NCI-H2081 (cell line): ENCODE measurements around the gene FAM168A.
"Not testable (repeated sequence)": the region's sequence is repeated elsewhere in the genome, so short reads cannot be mapped to it uniquely, and the experiment has no call there.

ENCODE experiments used
- DNase-seq, 2 experiments: peaks; one replicate each; lab custom pipeline; 2025; lab: John Stamatoyannopoulos, UW

FAM168A gene

GRCh38 chr11:73468590-73469161, 129.2 kb downstream of the FAM168A start:
- DNase-seq = no peak

GRCh38 chr11:73467505-73467904, 130.4 kb downstream of the FAM168A start:
- DNase-seq = no peak

- DNase-seq = no peak
Measured at GRCh38 chr11:73466643-73467042, 131.3 kb downstream of the FAM168A start.

GRCh38 chr11:73465871-73466270, 132.0 kb downstream of the FAM168A start:
- DNase-seq = no peak

- no peak for DNase-seq
Measured at GRCh38 chr11:73465023-73465675, 132.8 kb downstream of the FAM168A start.

- DNase-seq = no peak
Measured at GRCh38 chr11:73464347-73464746, 133.6 kb downstream of the FAM168A start.

- no peak for DNase-seq
Measured at GRCh38 chr11:73463359-73463758, 134.6 kb downstream of the FAM168A start.

GRCh38 chr11:73461964-73462363, 135.9 kb downstream of the FAM168A start:
- no peak for DNase-seq

GRCh38 chr11:73461335-73461840, 136.5 kb downstream of the FAM168A start:
- no peak for DNase-seq

- DNase-seq = no peak
Measured at GRCh38 chr11:73458201-73458600, 139.7 kb downstream of the FAM168A start.

GRCh38 chr11:73454987-73455386, 142.9 kb downstream of the FAM168A start:
- no peak for DNase-seq

GRCh38 chr11:73453562-73453961, 144.3 kb downstream of the FAM168A start:
- no peak for DNase-seq

GRCh38 chr11:73452726-73453125, 145.2 kb downstream of the FAM168A start:
- no peak for DNase-seq

- no peak for DNase-seq
Measured at GRCh38 chr11:73451896-73452295, 146.0 kb downstream of the FAM168A start.

GRCh38 chr11:73446766-73447165, 151.1 kb downstream of the FAM168A start:
- DNase-seq = no peak

GRCh38 chr11:73445980-73446379, 151.9 kb downstream of the FAM168A start:
- no peak for DNase-seq

GRCh38 chr11:73439002-73439843, 158.7 kb downstream of the FAM168A start:
- no peak for DNase-seq

GRCh38 chr11:73436859-73437258, 161.1 kb downstream of the FAM168A start:
- DNase-seq = not testable (repeated sequence)

- no peak for DNase-seq
Measured at GRCh38 chr11:73431396-73431795, 166.5 kb downstream of the FAM168A start.

GRCh38 chr11:73430326-73430725, 167.6 kb downstream of the FAM168A start:
- DNase-seq = no peak

- DNase-seq = no peak
Measured at GRCh38 chr11:73429121-73429750, 168.7 kb downstream of the FAM168A start.

GRCh38 chr11:73428699-73429098, 169.2 kb downstream of the FAM168A start:
- DNase-seq = no peak
